Colonic mucosa (tissue), 4 donors: ENCODE results near the gene TNNI2. TPM values are rescaled to one million over a fixed set of nuclear protein-coding genes. Genes with fewer than 3 reads are reported as not detected.

ENCODE experiments used
- DNase-seq: peaks from one replicate; pipeline ENCODE4 v3.0.0-alpha.2; 2020
- H3K27ac ChIP-seq: fragments of 200-600 bp; one replicate; pipeline ENCODE4 v1.8.0; 2021
- H3K27me3 ChIP-seq: fragments of 200-600 bp; one replicate; pipeline ENCODE4 v1.8.0; 2021
- H3K36me3 ChIP-seq: fragments of 200-600 bp; one replicate; pipeline ENCODE4 v1.8.0; 2021
- H3K4me1 ChIP-seq: fragments of 200-600 bp; one replicate; pipeline ENCODE4 v1.8.0; 2021; ENCODE audit warnings: mild to moderate bottlenecking
- H3K4me3 ChIP-seq: fragments of 200-600 bp; one replicate; pipeline ENCODE4 v1.8.0; 2021
- H3K9ac ChIP-seq, 2 donors: one replicate each; pipeline ENCODE4 v1.7.0; 2013; ENCODE audit warnings: control low read depth in 2 of 2, low read depth in 2 of 2, low read length in 2 of 2
- H3K9me3 ChIP-seq: fragments of 200-600 bp; one replicate; pipeline ENCODE4 v1.8.0; 2021
- CTCF ChIP-seq: fragments of 200-600 bp; IDR thresholded peaks from one replicate; pipeline ENCODE4 v1.8.0; 2022; ENCODE audit warnings: antibody characterized with exemption, mild to moderate bottlenecking
- intact Hi-C: fragments of 100-400 bp; cut with DNase I; formaldehyde crosslinking; loops from one replicate; pipeline ENCODE4 v1.14.1; 2022
- total RNA-seq, 2 donors: library from RNA; stranded (reverse); fragmentation: NEBNext Ultra II Directional in 1 of 2; extraction: Animal tissue kit (Norgen Biotek cat#: 25700) in 1 of 2; gene quantifications; one replicate each; pipeline ENCODE4 v1.2.1, GENCODE V29; 2021
- donor health status: healthy.
- donor health status: DM: no; HTN: no; CAD: no.
- donor health status: DM: no; HTN: no; CAD: no.

TNNI2 gene
- total RNA-seq, 2 donors from 2014 or later = 0.94 TPM; not detected in 1

GRCh38 chr11:1821562-1821961 lies 17.2 kb upstream of the TNNI2 start:
- intact Hi-C loops = no loop called here
- no peak overlapping the region for H3K9ac ChIP-seq
- no peaks in the 10 kb centered on the region for H3K36me3 ChIP-seq
- H3K4me1 ChIP-seq = peaks cover 3% of the 10 kb centered on the region
- H3K9me3 ChIP-seq = no peaks in the 10 kb centered on the region
- DNase-seq = no peak
- no peaks in the 10 kb centered on the region for H3K27me3 ChIP-seq
- TF ChIP-seq CTCF = no peak
- H3K27ac ChIP-seq = no peak overlapping the region
- H3K4me3 ChIP-seq = no peak overlapping the region

- no peak overlapping the region for H3K4me3 ChIP-seq
- no peaks in the 10 kb centered on the region for H3K36me3 ChIP-seq
- no peaks in the 10 kb centered on the region for H3K9me3 ChIP-seq
- intact Hi-C loops = no loop called here
- no peak for DNase-seq
- no peak overlapping the region for H3K27ac ChIP-seq
- no peak for TF ChIP-seq CTCF
- peaks cover 9% of the 10 kb centered on the region for H3K4me1 ChIP-seq
- no peak overlapping the region for H3K9ac ChIP-seq
- H3K27me3 ChIP-seq = no peaks in the 10 kb centered on the region
These were observed 16.0 kb upstream of the TNNI2 start for GRCh38 chr11:1822648-1823375.

GRCh38 chr11:1823376-1824220 lies 15.2 kb upstream of the TNNI2 start:
- peaks cover 9% of the 10 kb centered on the region for H3K4me1 ChIP-seq
- no peak for DNase-seq
- intact Hi-C loops = no loop called here

GRCh38 chr11:1824221-1825038 lies 14.4 kb upstream of the TNNI2 start:
- H3K27me3 ChIP-seq = no peaks in the 10 kb centered on the region
- H3K27ac ChIP-seq = no peak overlapping the region
- H3K9me3 ChIP-seq = no peaks in the 10 kb centered on the region
- peaks cover 9% of the 10 kb centered on the region for H3K4me1 ChIP-seq
- no peaks in the 10 kb centered on the region for H3K36me3 ChIP-seq
- TF ChIP-seq CTCF = no peak
- intact Hi-C loops = no loop called here
- H3K4me3 ChIP-seq = no peak overlapping the region
- H3K9ac ChIP-seq = no peak overlapping the region
- DNase-seq = no peak

More at GRCh38 chr11:1823376-1824220, 15.2 kb upstream of the TNNI2 start:
- Histone ChIP-seq H3K4me3 (no peak overlapping the region), H3K27me3 (no peaks in the 10 kb centered on the region), H3K9me3 (no peaks in the 10 kb centered on the region), H3K9ac (no peak overlapping the region), H3K27ac (no peak overlapping the region), H3K36me3 (no peaks in the 10 kb centered on the region)
- no peak for TF ChIP-seq CTCF

- Histone ChIP-seq H3K27ac (no peak overlapping the region), H3K27me3 (no peaks in the 10 kb centered on the region), H3K4me1 (peaks cover 9% of the 10 kb centered on the region), H3K4me3 (no peak overlapping the region), H3K9ac (no peak overlapping the region), H3K36me3 (no peaks in the 10 kb centered on the region), H3K9me3 (no peaks in the 10 kb centered on the region)
- peak; percentile 58 for DNase-seq
- intact Hi-C loops = no loop called here
- peak; percentile 33 for TF ChIP-seq CTCF
These were observed 13.6 kb upstream of the TNNI2 start for GRCh38 chr11:1825039-1825740.
